Mononuclear cell (primary cell): ENCODE data around the gene DPYSL4. TPM values are rescaled to one million over a fixed set of nuclear protein-coding genes. Genes with fewer than 3 reads are reported as not detected.

Experiments
- H3K27me3 ChIP-seq: 2 replicates; pipeline ENCODE4 v1.6.0; 2011; ENCODE audit warnings: low read length, control low read depth; ENCODE audit not compliant: insufficient read depth
- H3K4me1 ChIP-seq: 2 replicates; pipeline ENCODE4 v1.5.1; 2011; ENCODE audit warnings: mild to moderate bottlenecking, low read length, control low read depth; ENCODE audit not compliant: insufficient read depth
- H3K4me3 ChIP-seq: 2 replicates; pipeline ENCODE4 v1.5.1; 2011; ENCODE audit warnings: mild to moderate bottlenecking, low read length, moderate library complexity
- H3K9me3 ChIP-seq: 2 replicates; pipeline ENCODE4 v1.5.1; 2011; ENCODE audit warnings: low read depth, mild to moderate bottlenecking, control low read depth, low read length
- total RNA-seq: library from RNA; depleted of rRNA; stranded (reverse); fragments of >200 nt; gene quantifications from one replicate; pipeline ENCODE4 v1.2.3, GENCODE V29; 2012

Gene DPYSL4
- total RNA-seq, 1 donor, result 0.21 TPM

- Histone ChIP-seq H3K4me3 (no peak overlapping the region), H3K4me1 (peaks cover 13% of the 10 kb centered on the region), H3K27me3 (no peaks in the 10 kb centered on the region), H3K9me3 (no peaks in the 10 kb centered on the region)
Measured at GRCh38 chr10:132247943-132248342, 61.2 kb downstream of the DPYSL4 start.

GRCh38 chr10:132248455-132249225 lies 61.9 kb downstream of the DPYSL4 start:
- H3K9me3 ChIP-seq, result no peaks in the 10 kb centered on the region
- no peak overlapping the region for H3K4me3 ChIP-seq
- H3K4me1 ChIP-seq, result peaks cover 13% of the 10 kb centered on the region
- no peaks in the 10 kb centered on the region for H3K27me3 ChIP-seq

GRCh38 chr10:132249226-132249724 lies 62.5 kb downstream of the DPYSL4 start:
- Histone ChIP-seq H3K4me3 (no peak overlapping the region), H3K27me3 (no peaks in the 10 kb centered on the region), H3K9me3 (no peaks in the 10 kb centered on the region), H3K4me1 (peaks cover 13% of the 10 kb centered on the region)

- Histone ChIP-seq H3K9me3 (no peaks in the 10 kb centered on the region), H3K4me3 (no peak overlapping the region), H3K27me3 (no peaks in the 10 kb centered on the region), H3K4me1 (peaks cover 17% of the 10 kb centered on the region)
Measured at GRCh38 chr10:132249824-132250375, 63.2 kb downstream of the DPYSL4 start.

- H3K27me3 ChIP-seq, result no peaks in the 10 kb centered on the region
- H3K9me3 ChIP-seq, result no peaks in the 10 kb centered on the region
- no peak overlapping the region for H3K4me3 ChIP-seq
- H3K4me1 ChIP-seq, result peaks cover 26% of the 10 kb centered on the region
Measured at GRCh38 chr10:132250481-132251475, 64.0 kb downstream of the DPYSL4 start.

- no peak overlapping the region for H3K4me3 ChIP-seq
Measured at GRCh38 chr10:132251928-132252327, 65.2 kb downstream of the DPYSL4 start.

GRCh38 chr10:132252412-132252811 lies 65.7 kb downstream of the DPYSL4 start:
- Histone ChIP-seq H3K27me3 (no peaks in the 10 kb centered on the region), H3K9me3 (no peaks in the 10 kb centered on the region), H3K4me1 (peaks cover 40% of the 10 kb centered on the region), H3K4me3 (no peak overlapping the region)

More at GRCh38 chr10:132251928-132252327, 65.2 kb downstream of the DPYSL4 start:
- H3K9me3 ChIP-seq, result no peaks in the 10 kb centered on the region
- peaks cover 36% of the 10 kb centered on the region for H3K4me1 ChIP-seq
- H3K27me3 ChIP-seq, result no peaks in the 10 kb centered on the region

GRCh38 chr10:132253092-132253687 lies 66.4 kb downstream of the DPYSL4 start:
- Histone ChIP-seq H3K9me3 (no peaks in the 10 kb centered on the region), H3K4me1 (peaks cover 38% of the 10 kb centered on the region), H3K4me3 (no peak overlapping the region), H3K27me3 (no peaks in the 10 kb centered on the region)

GRCh38 chr10:132254841-132255240 lies 68.1 kb downstream of the DPYSL4 start:
- Histone ChIP-seq H3K27me3 (no peaks in the 10 kb centered on the region), H3K4me3 (no peak overlapping the region), H3K9me3 (no peaks in the 10 kb centered on the region), H3K4me1 (peaks cover 30% of the 10 kb centered on the region)

Other genes starting within 250 kb of the DPYSL4 start
- gene BNIP3, start 205.0 kb upstream of the DPYSL4 start, total RNA-seq, result 13.5 TPM
- 0.21 TPM for gene JAKMIP3, start 121.0 kb upstream of the DPYSL4 start, total RNA-seq
- gene STK32C, start 121.0 kb downstream of the DPYSL4 start, total RNA-seq, result 4.2 TPM
- gene LRRC27, start 145.2 kb downstream of the DPYSL4 start, total RNA-seq, result 1.4 TPM
- gene PWWP2B, start 210.3 kb downstream of the DPYSL4 start, total RNA-seq, result 17.9 TPM